Fibroblast of villous mesenchyme (primary cell): ENCODE measurements around the gene INAFM1. TPM values are rescaled to one million over a fixed set of nuclear protein-coding genes. Genes with fewer than 3 reads are reported as not detected.

ENCODE experiments used
- DNase-seq: peaks from one replicate; pipeline ENCODE4 v3.0.0-alpha.2; 2010; ENCODE audit warnings: low read depth
- H3K4me3 ChIP-seq: 2 replicates; pipeline ENCODE4 v1.5.1; 2011; ENCODE audit warnings: low read depth, mild to moderate bottlenecking, low read length
- CTCF ChIP-seq: IDR thresholded peaks from 2 replicates; pipeline ENCODE4 v1.5.1; 2012; ENCODE audit warnings: low read depth, mild to moderate bottlenecking, low read length; ENCODE audit not compliant: insufficient read depth
- total RNA-seq: library from RNA; depleted of rRNA; stranded (reverse); fragments of >200 nt; gene quantifications from 2 replicates; pipeline ENCODE4 v1.2.3, GENCODE V29; 2012

The INAFM1 gene
- total RNA-seq, 1 donor, result 2.6 TPM

- H3K4me3 ChIP-seq, result peak overlapping the region; percentile 98
- no peak for TF ChIP-seq CTCF
- peak; percentile 51 for DNase-seq
Observed at GRCh38 chr19:47228937-47229675, 45.6 kb upstream of the INAFM1 start.

- DNase-seq, result peak; percentile 39
Observed at GRCh38 chr19:47229676-47230053, 45.0 kb upstream of the INAFM1 start.

GRCh38 chr19:47230054-47230920 is 44.4 kb upstream of the INAFM1 start:
- TF ChIP-seq CTCF, result peak; percentile 63
- DNase-seq, result peak; percentile 68
- peak overlapping the region; percentile 98 for H3K4me3 ChIP-seq

More at GRCh38 chr19:47229676-47230053, 45.0 kb upstream of the INAFM1 start:
- peak overlapping the region; percentile 98 for H3K4me3 ChIP-seq
- TF ChIP-seq CTCF, result no peak

- H3K4me3 ChIP-seq, result peak within 1 kb of the TSS; percentile 98
- TF ChIP-seq CTCF, result no peak
- no peak for DNase-seq
Observed at GRCh38 chr19:47230921-47231214, 43.8 kb upstream of the INAFM1 start, which contains the start of gene BBC3. Gene BBC3, minus strand, starts transcription at chr19:47231199. Its CDS starts 2,768 bp downstream, at chr19:47228431.

GRCh38 chr19:47231215-47232054 is 43.2 kb upstream of the INAFM1 start:
- TF ChIP-seq CTCF, result no peak
- peak; percentile 92 for DNase-seq
- peak overlapping the region; percentile 56 for H3K4me3 ChIP-seq

GRCh38 chr19:47232422-47233211 is 42.1 kb upstream of the INAFM1 start:
- no peak for TF ChIP-seq CTCF
- peak; percentile 76 for DNase-seq

More at GRCh38 chr19:47232422-47233211, 42.1 kb upstream of the INAFM1 start:
- peak overlapping the region; percentile 56 for H3K4me3 ChIP-seq
